Colonic mucosa (tissue), 4 donors: ENCODE data around the gene ZNF519. TPM values are rescaled to one million over a fixed set of nuclear protein-coding genes. Genes with fewer than 3 reads are reported as not detected.

Experiments used
- DNase-seq: peaks from one replicate; pipeline ENCODE4 v3.0.0-alpha.2; 2020
- H3K27ac ChIP-seq: fragments of 200-600 bp; one replicate; pipeline ENCODE4 v1.8.0; 2021
- H3K27me3 ChIP-seq: fragments of 200-600 bp; one replicate; pipeline ENCODE4 v1.8.0; 2021
- H3K36me3 ChIP-seq: fragments of 200-600 bp; one replicate; pipeline ENCODE4 v1.8.0; 2021
- H3K4me1 ChIP-seq: fragments of 200-600 bp; one replicate; pipeline ENCODE4 v1.8.0; 2021; ENCODE audit warnings: mild to moderate bottlenecking
- H3K4me3 ChIP-seq: fragments of 200-600 bp; one replicate; pipeline ENCODE4 v1.8.0; 2021
- H3K9ac ChIP-seq, 2 donors: one replicate each; pipeline ENCODE4 v1.7.0; 2013; ENCODE audit warnings: control low read depth in 2 of 2, low read depth in 2 of 2, low read length in 2 of 2
- H3K9me3 ChIP-seq: fragments of 200-600 bp; one replicate; pipeline ENCODE4 v1.8.0; 2021
- intact Hi-C: fragments of 100-400 bp; cut with DNase I; formaldehyde crosslinking; loops from one replicate; pipeline ENCODE4 v1.14.1; 2022
- total RNA-seq, 2 donors: library from RNA; stranded (reverse); fragmentation: NEBNext Ultra II Directional in 1 of 2; extraction: Animal tissue kit (Norgen Biotek cat#: 25700) in 1 of 2; gene quantifications; one replicate each; pipeline ENCODE4 v1.2.1, GENCODE V29; 2021
- TF ChIP-seq, protein P1 (sequence below): fragments of 200-600 bp; IDR thresholded peaks from one replicate; pipeline ENCODE4 v1.8.0; 2022; ENCODE audit warnings: antibody characterized with exemption, mild to moderate bottlenecking
- donor health status: healthy.
- donor health status: DM: no; HTN: no; CAD: no.
- donor health status: DM: no; HTN: no; CAD: no.

The ZNF519 gene
- total RNA-seq, 2 donors from 2014 or later: 2.8 to 8.9 TPM

DNA sequence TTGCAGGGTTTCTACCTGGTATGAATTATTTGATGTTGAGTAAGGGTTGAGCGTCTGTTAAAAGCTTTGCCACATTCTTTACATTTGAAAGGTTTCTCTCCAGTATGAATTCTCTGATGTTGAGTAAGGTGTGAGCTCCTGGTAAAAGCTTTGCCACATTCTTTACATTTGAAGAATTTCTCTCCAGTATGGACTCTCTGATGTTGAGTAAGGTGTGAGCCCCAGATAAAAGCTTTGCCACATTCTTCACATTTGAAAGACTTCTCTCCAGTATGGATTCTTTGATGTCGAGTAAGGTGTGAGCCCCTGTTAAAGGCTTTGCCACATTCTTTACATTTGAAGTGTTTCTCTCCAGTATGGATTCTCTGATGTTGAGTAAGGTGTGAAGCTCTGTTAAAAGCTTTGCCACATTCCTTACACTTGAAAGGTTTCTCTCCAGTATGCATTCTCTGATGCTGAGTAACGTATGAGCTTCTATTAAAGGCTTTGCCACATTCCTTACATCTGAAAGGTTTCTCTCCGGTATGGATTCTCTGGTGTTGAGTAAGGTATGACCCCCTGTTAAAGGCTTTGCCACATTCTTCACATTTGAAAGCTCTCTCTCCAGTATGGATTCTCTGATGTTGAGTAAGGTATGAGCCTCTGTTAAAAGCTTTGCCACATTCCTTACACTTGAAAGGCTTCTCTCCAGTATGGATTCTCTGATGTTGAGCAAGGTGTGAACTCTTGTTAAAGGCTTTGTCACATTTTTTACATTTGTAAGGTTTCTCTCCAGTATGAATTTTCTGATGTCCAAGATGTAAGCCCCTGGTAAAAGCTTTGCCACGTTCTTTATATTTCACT is 27.1 kb downstream of the ZNF519 start:
- no peaks in the 10 kb centered on the region for H3K36me3 ChIP-seq
- no peak overlapping the region for H3K9ac ChIP-seq
- H3K27ac ChIP-seq: no peak overlapping the region
- H3K4me1 ChIP-seq: no peaks in the 10 kb centered on the region
- no peaks in the 10 kb centered on the region for H3K27me3 ChIP-seq
- H3K4me3 ChIP-seq: no peak overlapping the region
- H3K9me3 ChIP-seq: no peaks in the 10 kb centered on the region
- intact Hi-C loops: no loop called here
- no peak for DNase-seq
- TF ChIP-seq, protein P1, sequence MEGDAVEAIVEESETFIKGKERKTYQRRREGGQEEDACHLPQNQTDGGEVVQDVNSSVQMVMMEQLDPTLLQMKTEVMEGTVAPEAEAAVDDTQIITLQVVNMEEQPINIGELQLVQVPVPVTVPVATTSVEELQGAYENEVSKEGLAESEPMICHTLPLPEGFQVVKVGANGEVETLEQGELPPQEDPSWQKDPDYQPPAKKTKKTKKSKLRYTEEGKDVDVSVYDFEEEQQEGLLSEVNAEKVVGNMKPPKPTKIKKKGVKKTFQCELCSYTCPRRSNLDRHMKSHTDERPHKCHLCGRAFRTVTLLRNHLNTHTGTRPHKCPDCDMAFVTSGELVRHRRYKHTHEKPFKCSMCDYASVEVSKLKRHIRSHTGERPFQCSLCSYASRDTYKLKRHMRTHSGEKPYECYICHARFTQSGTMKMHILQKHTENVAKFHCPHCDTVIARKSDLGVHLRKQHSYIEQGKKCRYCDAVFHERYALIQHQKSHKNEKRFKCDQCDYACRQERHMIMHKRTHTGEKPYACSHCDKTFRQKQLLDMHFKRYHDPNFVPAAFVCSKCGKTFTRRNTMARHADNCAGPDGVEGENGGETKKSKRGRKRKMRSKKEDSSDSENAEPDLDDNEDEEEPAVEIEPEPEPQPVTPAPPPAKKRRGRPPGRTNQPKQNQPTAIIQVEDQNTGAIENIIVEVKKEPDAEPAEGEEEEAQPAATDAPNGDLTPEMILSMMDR: no peak

DNA sequence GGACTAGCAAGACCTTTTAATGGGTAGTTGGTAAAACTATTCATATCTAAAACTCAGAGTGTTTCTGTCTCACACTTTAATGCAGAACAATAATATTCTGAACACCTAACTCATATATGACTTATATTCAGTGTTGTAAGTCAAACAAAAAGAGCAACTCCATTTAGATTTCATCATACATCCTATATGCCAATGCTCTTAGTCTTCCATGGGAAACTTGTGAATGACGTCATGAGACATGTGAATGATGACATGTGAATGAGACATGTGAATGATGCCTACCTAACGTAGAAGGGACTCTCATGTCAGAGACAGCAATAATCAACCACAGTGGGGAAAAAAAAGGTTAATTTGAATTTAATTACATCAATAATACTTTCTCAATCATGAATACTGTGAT is 28.0 kb downstream of the ZNF519 start:
- H3K9me3 ChIP-seq: no peaks in the 10 kb centered on the region
- H3K4me1 ChIP-seq: no peaks in the 10 kb centered on the region
- H3K36me3 ChIP-seq: no peaks in the 10 kb centered on the region
- no peak overlapping the region for H3K27ac ChIP-seq
- TF ChIP-seq, protein P1: no peak
- DNase-seq: no peak
- no peak overlapping the region for H3K9ac ChIP-seq
- no peaks in the 10 kb centered on the region for H3K27me3 ChIP-seq
- H3K4me3 ChIP-seq: no peak overlapping the region
- intact Hi-C loops: no loop called here

DNA sequence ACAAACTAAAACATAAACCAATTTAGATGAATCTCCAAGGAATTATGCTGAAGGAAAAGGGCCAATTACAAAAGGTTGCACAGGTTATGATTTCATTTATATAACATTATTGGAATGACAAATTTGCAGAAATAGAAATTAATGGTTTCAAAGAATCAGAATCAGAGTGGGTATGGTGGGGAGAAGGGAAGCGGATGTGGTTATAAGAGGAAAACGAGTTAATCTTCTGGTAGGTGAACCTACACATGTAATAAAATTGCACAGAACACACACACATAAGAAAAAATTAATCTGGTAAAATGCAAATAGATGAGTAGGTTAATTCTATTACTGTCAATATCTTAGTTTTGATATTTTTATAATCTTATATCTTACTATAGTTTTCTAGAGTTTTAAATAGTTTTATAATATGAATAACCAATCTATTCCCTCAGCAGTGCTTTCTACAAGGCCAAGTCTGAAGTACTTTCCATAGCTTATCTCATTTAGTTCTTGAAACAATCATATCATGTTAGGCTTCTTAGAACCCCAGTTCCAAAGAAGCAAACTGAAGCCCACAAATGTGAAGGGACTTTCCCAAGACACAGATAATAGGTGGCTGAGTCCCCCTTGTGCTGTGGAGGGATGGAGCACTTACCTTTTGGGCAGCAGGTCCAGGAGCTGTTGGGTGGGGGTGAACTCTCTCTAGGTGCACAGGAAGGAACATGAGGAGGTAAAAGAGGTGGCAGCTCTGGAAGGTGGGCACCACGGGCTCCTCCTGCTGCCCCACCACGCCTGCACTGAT is 31.5 kb downstream of the ZNF519 start:
- no peak for DNase-seq
- TF ChIP-seq, protein P1: no peak
- H3K27me3 ChIP-seq: no peaks in the 10 kb centered on the region
- intact Hi-C loops: no loop called here
- H3K9ac ChIP-seq: no peak overlapping the region
- H3K36me3 ChIP-seq: no peaks in the 10 kb centered on the region
- no peaks in the 10 kb centered on the region for H3K4me1 ChIP-seq
- H3K27ac ChIP-seq: no peak overlapping the region
- H3K4me3 ChIP-seq: no peak overlapping the region
- H3K9me3 ChIP-seq: no peaks in the 10 kb centered on the region

DNA sequence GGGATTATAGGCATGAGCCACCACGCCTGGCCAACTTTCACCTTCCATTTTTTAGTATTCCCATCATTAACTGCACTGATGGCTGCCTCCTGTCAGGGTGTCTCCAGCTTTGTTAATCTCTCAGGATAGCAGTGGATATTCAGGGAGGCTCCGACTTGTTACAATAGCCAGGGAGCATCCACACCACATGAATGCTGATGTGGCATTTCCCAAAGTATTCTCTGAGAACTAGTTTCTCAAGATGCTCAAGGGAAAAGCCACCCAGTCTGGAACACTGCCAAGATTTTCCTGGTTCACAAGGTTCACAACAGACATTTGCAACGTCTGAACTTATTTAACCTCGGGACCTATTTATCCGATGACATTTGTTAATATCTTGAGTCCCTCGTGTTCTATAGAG is 33.8 kb downstream of the ZNF519 start:
- Histone ChIP-seq H3K27me3 (no peaks in the 10 kb centered on the region), H3K27ac (no peak overlapping the region), H3K9me3 (no peaks in the 10 kb centered on the region), H3K36me3 (no peaks in the 10 kb centered on the region), H3K4me3 (no peak overlapping the region), H3K4me1 (no peaks in the 10 kb centered on the region), H3K9ac (no peak overlapping the region)
- intact Hi-C loops: no loop called here
- TF ChIP-seq, protein P1: no peak
- DNase-seq: no peak

DNA sequence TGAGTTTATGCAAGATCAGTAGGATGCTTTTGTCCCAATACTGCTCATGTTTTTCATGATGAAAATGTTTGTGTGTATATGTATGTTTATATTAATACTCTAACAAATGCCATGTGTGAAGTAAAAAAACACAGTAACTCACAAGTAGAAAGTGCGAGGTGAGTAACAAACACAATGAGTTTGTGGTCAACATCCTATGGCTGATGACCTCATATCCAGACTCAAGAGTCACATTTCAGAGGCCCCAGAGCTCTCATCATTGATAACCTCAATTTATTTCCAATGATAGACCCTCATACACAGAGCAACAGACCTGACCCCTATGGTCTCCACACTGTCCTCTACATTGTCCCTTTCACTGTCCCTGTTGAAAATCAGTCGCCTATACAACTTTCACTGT is 34.5 kb downstream of the ZNF519 start:
- Histone ChIP-seq H3K27ac (no peak overlapping the region), H3K4me1 (no peaks in the 10 kb centered on the region), H3K9me3 (no peaks in the 10 kb centered on the region), H3K36me3 (no peaks in the 10 kb centered on the region), H3K9ac (no peak overlapping the region), H3K4me3 (no peak overlapping the region), H3K27me3 (no peaks in the 10 kb centered on the region)
- intact Hi-C loops: no loop called here
- TF ChIP-seq, protein P1: no peak
- no peak for DNase-seq
